Left colon (tissue), 2 donors: ENCODE data around the gene ZBED5. TPM values are rescaled to one million over a fixed set of nuclear protein-coding genes. Genes with fewer than 3 reads are reported as not detected.
A peak's percentile ranks its signal among the peaks of the same experiment; 100 is the strongest.
"Not testable (repeated sequence)": the region's sequence is repeated elsewhere in the genome, so short reads cannot be mapped to it uniquely, and the experiment has no call there.

Experiments used
- ATAC-seq: fragments of 200-7000 bp; cut with Tn5 transposase; one replicate; pipeline ENCODE4 v1.9.1; 2020; ENCODE audit warnings: mild to moderate bottlenecking, moderate library complexity
- DNase-seq, 2 donors: peaks; one replicate each; pipeline ENCODE4 v3.0.0-alpha.2; 2020
- intact Hi-C, 2 donors: fragments of 100-400 bp; cut with DNase I in 1 of 2; cut with micrococcal nuclease in 1 of 2; formaldehyde crosslinking; loops; one replicate each; pipeline versions ENCODE4 v1.11.2 to v1.14.0; 2022; cut with DNase I, micrococcal nuclease
- total RNA-seq, 2 donors: library from RNA; stranded (reverse); fragmentation: NEBNext Ultra II Directional; extraction: Animal tissue kit (Norgen Biotek cat#: 25700); gene quantifications; one replicate each; pipeline ENCODE4 v1.2.1, GENCODE V29; 2021
- donor health status: DM: no; HTN: no; CAD: no.
- donor health status: DM: yes; HTN: yes; CAD: no.

The ZBED5 gene
- total RNA-seq, 2 donors from 2014 or later, result 36.9 to 37.5 TPM

- intact Hi-C loops, result no loop called here
- no peak for ATAC-seq
- DNase-seq, result no peak
These were observed 28.0 kb upstream of the ZBED5 start for GRCh38 chr11:10885703-10886363.

DNA sequence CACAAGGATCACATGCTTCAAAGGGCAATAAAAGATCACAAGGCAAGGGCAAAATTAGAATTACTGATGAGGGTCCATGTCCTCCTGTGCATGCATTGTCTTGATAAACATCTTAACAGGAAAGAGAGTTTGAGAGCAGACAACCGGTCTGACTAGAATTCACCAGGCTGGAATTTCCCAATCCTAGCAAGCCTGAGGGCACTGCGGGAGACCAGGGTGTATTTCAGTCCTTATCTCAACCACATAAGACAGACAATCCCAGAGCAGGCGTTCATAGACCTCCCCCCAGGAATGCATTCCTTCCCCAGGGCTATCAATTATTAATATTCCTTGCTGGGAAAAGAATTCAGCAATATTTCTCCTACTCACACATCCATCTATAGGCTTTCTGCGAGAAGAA lies 26.4 kb upstream of the ZBED5 start:
- ATAC-seq, DNase-seq, intact Hi-C loops: not testable (repeated sequence)

DNA sequence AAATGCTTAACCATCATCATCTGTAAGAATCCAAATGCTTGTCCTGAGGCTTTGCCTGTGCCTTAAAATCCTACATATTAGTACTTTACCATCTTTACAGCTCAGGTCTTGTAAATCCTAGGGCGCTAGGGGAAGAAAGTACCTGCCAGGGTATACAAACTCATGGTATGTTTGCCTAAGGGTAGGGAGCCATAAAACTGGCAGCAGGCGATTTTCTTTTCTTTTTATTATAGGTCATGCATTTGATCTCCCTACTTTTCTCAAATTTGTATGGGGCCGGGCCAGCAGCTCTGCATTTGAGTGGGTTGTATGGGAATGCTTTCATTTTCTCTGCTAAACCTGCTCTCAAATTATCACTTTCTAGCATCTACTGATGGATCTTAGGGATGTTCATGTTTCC lies 24.0 kb upstream of the ZBED5 start:
- intact Hi-C loops, result no loop called here
- ATAC-seq (peak; percentile 80), DNase-seq (no peak)

DNA sequence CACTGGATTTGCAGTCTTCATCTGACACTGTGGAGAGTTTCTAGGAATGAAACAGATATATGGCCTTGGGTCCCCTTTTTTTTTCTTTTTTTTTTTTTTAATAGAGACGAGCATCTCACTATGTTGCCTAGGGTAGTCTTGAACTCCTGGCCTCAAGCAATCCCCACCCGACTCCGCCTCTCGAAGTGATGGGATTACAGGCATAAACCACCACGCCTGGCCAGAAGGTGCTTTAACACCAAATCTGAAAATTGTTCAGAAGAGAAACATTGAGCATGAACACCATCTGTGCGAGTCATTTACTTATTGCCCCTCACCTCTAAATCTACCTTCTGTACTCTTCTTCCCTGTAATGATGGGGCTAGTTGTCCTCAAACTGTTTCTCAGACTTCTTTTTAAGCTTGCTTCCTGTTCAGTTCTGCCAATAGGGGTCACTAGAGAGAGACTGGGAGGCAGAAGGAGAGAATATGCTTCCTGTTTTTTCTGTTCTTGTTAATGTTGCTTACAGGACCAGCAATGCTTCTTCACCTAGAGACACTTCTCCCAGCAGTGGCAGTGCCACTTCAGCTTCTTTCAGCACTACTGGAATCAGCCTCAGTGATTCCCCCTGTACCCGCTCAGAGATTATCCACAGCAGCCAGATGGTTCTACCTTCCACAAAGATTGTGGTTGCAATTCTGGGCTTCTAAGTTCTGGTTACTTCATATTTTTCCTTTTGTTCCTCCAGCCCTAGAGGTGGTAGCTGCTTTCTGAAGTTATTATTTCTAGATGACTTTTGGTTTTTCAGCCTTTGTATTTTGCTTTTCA lies 20.8 kb upstream of the ZBED5 start:
- intact Hi-C loops, result no loop called here
- peak; percentile 84 for ATAC-seq
- no peak for DNase-seq

DNA sequence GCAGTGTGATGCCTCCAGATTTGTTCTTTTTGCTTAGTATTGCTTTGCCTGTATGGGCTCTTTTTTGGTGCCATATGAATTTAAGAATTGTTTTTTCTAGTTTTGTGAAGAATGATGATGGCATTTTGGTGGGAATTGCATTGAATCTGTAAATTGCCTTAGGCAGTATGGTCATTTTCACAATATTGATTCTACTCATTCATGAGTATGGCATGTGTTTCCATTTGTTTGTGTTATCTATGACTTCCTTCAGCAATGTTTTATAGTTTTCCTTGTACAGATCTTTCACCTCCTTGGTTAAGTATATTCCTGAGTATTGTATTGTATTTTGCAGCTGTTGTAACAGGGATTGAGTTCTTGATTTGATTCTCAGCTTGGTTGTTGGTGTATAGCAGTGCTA lies 18.3 kb upstream of the ZBED5 start:
- no peak for DNase-seq
- no peak for ATAC-seq
- intact Hi-C loops, result no loop called here

GRCh38 chr11:10875430-10876021 lies 17.7 kb upstream of the ZBED5 start:
- no peak for ATAC-seq
- intact Hi-C loops, result no loop called here
- DNase-seq, result no peak

GRCh38 chr11:10872097-10872496 lies 14.2 kb upstream of the ZBED5 start:
- DNase-seq (no peak), ATAC-seq (no peak)
- intact Hi-C loops, result no loop called here

DNA sequence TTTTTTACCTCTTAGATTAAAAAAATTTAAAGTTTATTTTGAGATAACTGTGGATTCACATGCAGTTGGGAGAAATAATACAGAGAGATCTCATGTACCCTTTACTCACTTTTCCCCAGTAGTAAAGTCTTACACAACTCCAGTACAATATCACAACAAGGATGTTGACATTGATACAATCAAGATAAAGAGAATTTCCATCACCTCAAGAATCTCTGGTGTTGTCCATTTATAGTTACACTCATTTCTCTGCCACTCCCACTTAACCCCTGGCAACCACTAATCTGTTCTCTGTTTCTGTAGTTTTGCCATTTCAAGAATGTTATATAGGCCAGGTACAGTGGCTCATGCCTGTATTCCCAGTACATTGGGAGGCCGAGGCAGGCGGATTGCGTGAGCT lies 10.5 kb upstream of the ZBED5 start:
- intact Hi-C loops, result loop anchor here in 1 of 2 donors (10.0 kb wide), 1 partner anchor 56 kb away; no protein-coding TSS in a partner anchor
- ATAC-seq (no peak), DNase-seq (no peak)

DNA sequence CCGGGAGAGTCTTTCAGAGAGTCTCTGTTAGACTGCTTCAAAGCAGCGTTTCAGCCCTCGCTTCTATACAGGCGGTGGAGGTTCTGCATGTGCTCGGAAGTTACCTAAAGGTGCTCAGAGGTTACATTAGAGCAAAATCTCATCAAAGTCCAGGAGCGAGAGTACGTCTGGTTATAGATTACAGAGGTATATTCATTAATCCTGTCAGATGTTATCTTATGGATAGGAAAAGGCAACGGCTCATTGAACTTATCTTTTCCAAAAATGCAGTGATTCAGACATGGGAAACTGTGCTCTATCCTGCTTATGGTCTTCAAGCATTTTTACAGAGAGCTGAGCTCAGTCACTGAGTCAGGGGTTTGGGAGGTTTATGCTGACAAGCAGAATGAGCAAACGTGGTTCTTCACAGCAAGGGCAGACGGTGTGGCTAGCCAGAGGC lies 9.1 kb upstream of the ZBED5 start:
- intact Hi-C loops, result loop anchor here in 1 of 2 donors (10.0 kb wide), 1 partner anchor 58 kb away; no protein-coding TSS in a partner anchor
- ATAC-seq (no peak), DNase-seq (no peak)

- no peak for ATAC-seq
These were observed 8.0 kb upstream of the ZBED5 start for GRCh38 chr11:10865837-10866270.

DNA sequence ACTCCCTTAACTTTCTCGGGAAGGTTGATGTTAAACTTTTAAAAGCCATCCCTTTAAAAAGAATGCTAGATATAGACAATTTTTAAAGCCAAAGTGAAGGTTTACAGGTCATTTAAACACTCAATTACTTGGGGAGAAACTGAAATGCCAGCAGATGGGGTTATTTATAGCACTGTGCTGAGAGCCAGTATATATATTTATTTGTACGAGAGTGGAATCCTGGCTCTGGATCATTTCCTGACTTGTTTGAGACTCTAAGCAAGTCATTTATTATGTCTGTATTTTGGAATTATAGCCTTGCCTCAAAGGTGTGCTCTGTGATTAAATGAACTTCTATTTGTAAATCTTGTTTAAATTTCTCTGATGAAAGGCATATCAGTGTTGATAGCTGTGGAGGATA lies 6.8 kb upstream of the ZBED5 start:
- intact Hi-C loops, result loop anchor here in 1 of 2 donors (10.0 kb wide), 1 partner anchor 60 kb away; no protein-coding TSS in a partner anchor
- no peak for DNase-seq
- ATAC-seq, result no peak

More at GRCh38 chr11:10865837-10866270, 8.0 kb upstream of the ZBED5 start:
- DNase-seq, result no peak
- intact Hi-C loops, result loop anchor here in 1 of 2 donors (10.0 kb wide), 1 partner anchor 59 kb away; no protein-coding TSS in a partner anchor

GRCh38 chr11:10862446-10862845 lies 4.6 kb upstream of the ZBED5 start:
- no peak for DNase-seq
- no peak for ATAC-seq
- intact Hi-C loops, result loop anchor here in 1 of 2 donors (10.0 kb wide), 1 partner anchor 62 kb away; no protein-coding TSS in a partner anchor

DNA sequence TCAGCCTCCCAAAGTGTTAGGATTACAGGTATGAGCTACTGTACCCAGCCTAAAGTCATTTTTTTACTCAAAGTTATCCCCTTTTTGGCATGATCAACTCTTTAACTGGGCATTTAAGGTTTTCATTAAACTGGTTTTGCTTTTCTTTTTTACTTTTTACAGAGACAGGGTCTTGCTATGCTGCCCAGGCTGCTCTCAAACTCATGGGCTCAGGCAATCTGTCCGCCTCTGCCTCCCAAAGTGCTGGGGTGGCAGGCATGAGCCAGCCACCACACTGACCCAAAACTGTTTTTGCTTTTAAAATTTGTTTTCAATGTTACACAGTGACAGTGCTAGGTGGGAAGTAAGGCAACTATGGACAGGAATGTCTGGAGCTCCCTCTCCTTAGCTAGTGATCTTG lies 3.9 kb upstream of the ZBED5 start:
- DNase-seq (no peak), ATAC-seq (no peak)
- intact Hi-C loops, result loop anchor here in 1 of 2 donors (10.0 kb wide), 1 partner anchor 63 kb away; no protein-coding TSS in a partner anchor

- ATAC-seq (no peak), DNase-seq (no peak)
- intact Hi-C loops, result loop anchor here in 1 of 2 donors (10.0 kb wide), 1 partner anchor 64 kb away; no protein-coding TSS in a partner anchor
These were observed 3.2 kb upstream of the ZBED5 start for GRCh38 chr11:10861047-10861446.

- DNase-seq (peak in 1 of 2 donors; percentile 78), ATAC-seq (peak; percentile 46)
- intact Hi-C loops, result no loop called here
These were observed 829 bp upstream of the ZBED5 start for GRCh38 chr11:10858439-10859325.

- intact Hi-C loops, result loop anchor here in 1 of 2 donors (2.0 kb wide), 1 partner anchor 49 kb away; the partner anchor contains the start of gene EIF4G2
- no peak for DNase-seq
- no peak for ATAC-seq
These were observed 469 bp downstream of the ZBED5 start for GRCh38 chr11:10857459-10857708.

DNA sequence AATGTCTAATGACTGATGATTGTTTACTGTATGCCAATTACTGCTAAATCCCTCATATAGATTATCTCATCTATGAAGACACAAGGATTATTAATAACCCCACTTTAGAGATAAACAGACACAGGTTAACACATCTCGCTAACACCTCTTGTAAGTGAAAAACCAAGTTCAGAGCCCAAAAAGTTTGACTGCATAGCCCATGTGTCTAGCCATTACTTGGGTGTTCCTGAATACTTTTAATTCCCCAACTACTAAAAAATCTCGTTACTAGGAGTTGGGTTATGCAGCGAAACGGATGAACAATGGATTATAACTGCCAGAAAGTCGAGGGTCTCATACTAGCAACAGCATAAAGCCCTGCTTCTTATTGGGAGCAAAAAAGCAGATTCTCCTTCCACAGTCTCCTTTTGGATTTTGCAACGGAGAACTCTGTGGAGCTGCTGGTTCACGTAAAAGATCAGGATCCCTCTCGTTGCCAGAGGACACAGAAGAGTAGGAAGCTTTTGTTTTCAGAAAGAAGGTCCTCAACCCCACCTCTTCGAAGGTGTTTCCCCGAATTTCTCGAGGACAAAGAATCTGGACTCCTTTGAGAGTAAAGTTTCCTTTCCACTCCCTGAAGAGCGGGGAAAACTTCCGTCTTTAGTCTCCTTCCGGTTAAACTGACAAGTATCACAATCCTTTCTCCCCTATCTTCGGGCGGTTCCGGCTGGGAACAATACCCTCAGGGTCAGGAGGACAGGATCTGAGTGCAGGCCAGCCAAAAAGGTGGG lies 979 bp downstream of the ZBED5 start:
- ATAC-seq, result peak; percentile 61

GRCh38 chr11:10855295-10855694 lies 2.6 kb downstream of the ZBED5 start:
- DNase-seq, result no peak
- intact Hi-C loops, result no loop called here
- no peak for ATAC-seq

More for the DNA sequence above, 979 bp downstream of the ZBED5 start:
- intact Hi-C loops, result loop anchor here in 1 of 2 donors (2.0 kb wide), 1 partner anchor 48 kb away; the partner anchor contains the start of gene EIF4G2
- DNase-seq, result peak; percentile 64 to 75
